ENCODE measurements around the gene SNX12. TPM values are rescaled to one million over a fixed set of nuclear protein-coding genes. Genes with fewer than 3 reads are reported as not detected.
A peak's percentile ranks its signal among the peaks of the same experiment; 100 is the strongest.
"Not testable (repeated sequence)": the region's sequence is repeated elsewhere in the genome, so short reads cannot be mapped to it uniquely, and the experiment has no call there.

The SNX12 gene
- total RNA-seq, 1 donor from 2014 or later = 19.4 TPM

DNA sequence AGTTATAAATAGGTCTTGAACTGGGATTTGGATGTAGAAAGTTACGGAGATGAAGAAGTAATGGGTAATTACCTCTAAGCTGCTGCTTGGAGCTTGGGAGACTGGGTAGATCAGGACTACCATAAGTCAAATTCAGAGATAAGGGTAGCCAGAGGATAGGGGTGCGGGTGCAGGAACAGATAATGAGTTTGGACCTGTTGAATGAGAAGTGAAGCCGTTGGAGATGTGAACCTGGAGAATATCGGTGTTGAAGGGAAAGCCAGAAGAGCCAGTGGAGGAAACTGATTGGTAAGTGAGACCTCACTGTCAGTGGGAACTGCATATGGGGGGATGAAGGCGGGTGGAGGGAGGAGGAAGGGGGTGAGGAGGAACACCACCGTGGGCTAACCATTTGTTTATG, 26.9 kb upstream of the SNX12 start:
- ATAC-seq (no peak), DNase-seq (ENCODE audit: low spot score) (no peak)

DNA sequence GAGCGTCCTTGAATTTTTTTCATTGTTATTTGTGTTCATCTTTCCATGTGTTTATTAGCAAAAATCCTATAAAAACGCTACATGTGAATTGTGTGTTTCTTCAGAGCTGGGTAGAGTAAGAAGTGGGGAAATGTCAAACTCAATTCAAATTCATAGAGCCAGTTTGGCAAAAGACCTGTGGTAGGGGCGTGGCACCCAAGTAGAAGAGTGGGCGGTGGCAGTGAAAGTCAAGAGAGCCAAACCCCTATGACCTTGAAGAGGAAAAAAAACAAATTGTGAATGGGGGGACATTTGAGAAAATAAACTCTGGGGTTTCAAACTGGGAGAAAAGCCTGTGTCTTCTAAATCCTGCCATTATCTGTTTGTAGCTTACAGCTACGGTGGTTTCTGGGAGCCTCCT, 23.1 kb upstream of the SNX12 start:
- ATAC-seq = no peak

GRCh38 chrX:71085900-71086299, 17.8 kb upstream of the SNX12 start:
- DNase-seq (ENCODE audit: low spot score) (no peak), ATAC-seq (no peak)

More for the DNA sequence above, 23.1 kb upstream of the SNX12 start:
- DNase-seq (ENCODE audit: low spot score) = no peak

DNA sequence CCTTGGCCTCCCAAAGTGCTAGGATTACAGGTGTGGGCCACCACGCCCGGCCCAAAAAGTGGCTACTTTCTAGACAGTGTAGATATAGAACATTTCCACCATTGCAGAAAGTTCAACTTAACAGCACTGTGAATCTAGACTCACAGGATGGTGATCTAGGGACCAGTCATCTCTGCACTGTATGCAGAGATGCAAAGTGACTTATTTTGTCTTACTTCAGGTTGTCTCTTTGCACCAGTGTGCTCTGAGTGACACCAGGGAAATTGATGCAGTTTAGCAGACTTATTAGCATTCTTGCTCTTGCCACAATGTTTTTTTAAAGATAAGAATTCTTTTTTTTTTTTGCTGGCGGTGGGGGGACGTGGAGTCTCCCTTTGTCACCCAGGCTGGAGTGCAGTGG, 14.7 kb upstream of the SNX12 start:
- DNase-seq (ENCODE audit: low spot score) = no peak
- no peak for ATAC-seq

- DNase-seq (ENCODE audit: low spot score) = no peak
- ATAC-seq = no peak
Observed at GRCh38 chrX:71082124-71082647, 14.1 kb upstream of the SNX12 start.

DNA sequence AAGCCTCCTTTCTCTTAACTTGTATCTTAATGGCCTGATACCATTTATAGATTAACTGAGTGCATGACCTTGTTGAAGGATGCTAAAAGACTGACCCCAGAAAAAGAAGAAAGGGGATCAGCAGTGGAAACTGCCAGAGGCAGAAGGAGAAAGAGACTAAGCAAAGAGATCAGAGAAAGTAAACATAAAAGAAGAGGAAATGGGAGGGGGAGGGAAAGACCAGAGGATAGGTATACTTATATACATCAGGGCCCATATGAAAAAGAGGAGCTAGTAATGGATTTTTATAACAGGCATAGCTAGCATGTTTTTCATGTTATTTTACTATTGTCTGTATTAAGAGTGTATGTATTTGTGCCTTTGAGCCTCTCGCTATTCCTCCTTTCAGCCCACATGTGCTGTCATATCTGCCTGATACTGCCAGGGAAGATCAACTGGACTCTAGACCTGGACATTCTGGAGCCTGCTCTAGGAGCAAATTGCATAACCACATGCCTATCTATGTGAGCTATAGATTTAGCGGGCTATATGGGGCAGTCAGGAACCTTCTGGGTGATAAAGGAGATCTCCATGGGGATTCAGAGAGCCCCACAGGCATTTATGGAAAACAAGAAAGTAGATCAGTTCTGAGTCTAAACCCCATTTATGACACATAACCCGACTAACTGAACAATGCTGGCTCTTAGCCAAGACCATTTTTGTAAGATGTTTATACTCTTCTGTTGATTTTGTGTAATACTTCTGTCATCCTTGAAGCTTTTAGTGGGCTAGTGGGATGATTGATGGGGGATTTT, 13.4 kb upstream of the SNX12 start:
- no peak for DNase-seq (ENCODE audit: low spot score)

GRCh38 chrX:71070531-71070930, 2.4 kb upstream of the SNX12 start:
- ATAC-seq (no peak), DNase-seq (ENCODE audit: low spot score) (no peak)

More for the DNA sequence above, 13.4 kb upstream of the SNX12 start:
- peak; percentile 77 for ATAC-seq

GRCh38 chrX:71067712-71068043, 456 bp downstream of the SNX12 start:
- DNase-seq (ENCODE audit: low spot score) = no peak
- ATAC-seq = peak; percentile 5

GRCh38 chrX:71067089-71067488, 1.0 kb downstream of the SNX12 start:
- no peak for DNase-seq (ENCODE audit: low spot score)
- peak; percentile 7 for ATAC-seq

DNA sequence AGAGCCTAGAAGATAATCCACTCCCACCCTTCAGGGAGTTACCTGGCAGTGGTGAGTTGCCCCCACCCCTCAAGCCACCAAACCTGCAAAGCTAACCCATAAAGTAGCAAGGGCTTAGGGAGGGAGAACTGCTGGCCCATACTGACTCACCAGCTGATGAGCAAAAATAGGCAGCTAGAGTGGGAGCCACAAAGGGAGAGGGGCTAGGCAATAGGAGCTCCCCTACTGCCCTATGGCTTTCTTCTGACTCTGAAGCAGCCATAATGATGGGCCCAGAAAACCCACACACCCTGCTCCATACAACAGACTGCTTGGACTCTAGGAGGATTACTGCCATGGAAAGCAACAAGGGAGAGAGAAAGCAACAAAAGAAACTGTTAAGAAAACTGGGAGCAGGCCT, 8.0 kb downstream of the SNX12 start:
- DNase-seq (ENCODE audit: low spot score) (no peak), ATAC-seq (no peak)

GRCh38 chrX:71057848-71058530, 10.1 kb downstream of the SNX12 start:
- ATAC-seq = no peak

GRCh38 chrX:71056867-71057266, 11.3 kb downstream of the SNX12 start:
- no peak for DNase-seq (ENCODE audit: low spot score)
- ATAC-seq = no peak

More at GRCh38 chrX:71057848-71058530, 10.1 kb downstream of the SNX12 start:
- no peak for DNase-seq (ENCODE audit: low spot score)

- no peak for DNase-seq (ENCODE audit: low spot score)
- no peak for ATAC-seq
Observed at GRCh38 chrX:71053217-71053621, 14.9 kb downstream of the SNX12 start.

DNA sequence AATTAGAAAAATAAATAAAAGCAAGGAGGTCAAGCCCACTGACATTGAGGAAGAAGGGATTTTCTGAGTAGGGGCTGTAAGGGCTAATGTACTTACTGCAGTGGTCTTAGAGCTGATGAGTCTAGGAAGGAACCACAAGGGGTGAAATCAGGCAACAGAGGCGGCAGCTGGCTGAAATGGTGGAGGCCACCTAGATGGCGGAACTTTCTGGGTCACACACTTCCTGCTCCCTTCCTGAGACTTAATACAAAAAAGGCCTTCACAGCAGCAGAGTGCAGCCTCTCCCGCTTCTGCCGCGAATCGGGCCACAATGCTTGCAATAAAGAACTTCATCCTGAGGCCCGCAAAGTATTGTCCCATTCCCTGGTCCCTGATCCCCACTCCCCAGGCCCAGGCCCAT, 15.4 kb downstream of the SNX12 start:
- DNase-seq (ENCODE audit: low spot score) (no peak), ATAC-seq (no peak)

DNA sequence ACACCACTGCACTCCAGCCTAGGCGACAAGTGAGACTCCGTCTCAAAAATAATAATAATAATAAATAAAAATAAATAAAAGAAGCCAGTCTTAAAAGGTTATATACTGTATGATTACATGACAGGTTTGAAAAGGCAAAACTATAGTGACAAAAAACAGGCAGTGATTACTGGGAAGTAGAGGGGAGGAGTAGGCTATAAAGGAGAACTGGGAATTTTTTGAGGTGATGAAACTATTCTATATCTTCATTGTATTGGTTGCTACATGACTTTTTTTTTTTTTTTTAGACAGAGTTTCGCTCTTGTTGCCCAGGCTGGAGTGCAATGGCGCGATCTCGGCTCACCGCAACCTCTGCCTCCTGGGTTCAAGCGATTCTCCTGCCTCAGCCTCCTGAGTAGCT, 20.2 kb downstream of the SNX12 start:
- ATAC-seq; DNase-seq (ENCODE audit: low spot score): not testable (repeated sequence)

- ATAC-seq (no peak), DNase-seq (ENCODE audit: low spot score) (no peak)
Observed at GRCh38 chrX:71017396-71017939, 50.7 kb downstream of the SNX12 start.

Other genes with a start within 250 kb of the SNX12 start
- gene TEX11, start 159.6 kb downstream of the SNX12 start, total RNA-seq = not detected
- 0.08 TPM for gene SLC7A3, start 137.2 kb downstream of the SNX12 start, total RNA-seq
- 13.2 TPM for gene FOXO4, start 27.5 kb upstream of the SNX12 start, total RNA-seq
- gene CXorf65, start 38.4 kb upstream of the SNX12 start, total RNA-seq = not detected
- 1.9 TPM for gene IL2RG, start 43.2 kb upstream of the SNX12 start, total RNA-seq
- 9.6 TPM for gene MED12, start 50.3 kb upstream of the SNX12 start, total RNA-seq
- 0.20 TPM for gene NLGN3, start 76.5 kb upstream of the SNX12 start, total RNA-seq
- gene GJB1, start 154.9 kb upstream of the SNX12 start, total RNA-seq = 255 TPM
- gene ZMYM3, start 185.8 kb upstream of the SNX12 start, total RNA-seq = 14.8 TPM
- 86.8 TPM for gene NONO, start 215.3 kb upstream of the SNX12 start, total RNA-seq
- gene ITGB1BP2, start 233.4 kb upstream of the SNX12 start, total RNA-seq = 1.0 TPM

Measured in left lobe of liver (tissue), 2 donors.